ENCODE data around the gene TNS4. TPM values are rescaled to one million over a fixed set of nuclear protein-coding genes. Genes with fewer than 3 reads are reported as not detected.

Gene TNS4
- total RNA-seq, 1 experiment from 2014 or later: 36.6 TPM

- Histone ChIP-seq H3K27me3 (ENCODE audit: insufficient read depth, low read length) (no peaks in the 10 kb centered on the region), H3K4me1 (ENCODE audit: control insufficient read depth in 1 of 2, insufficient read depth in 2 of 2, low read length in 2 of 2) (peaks cover 73 to 96% of the 10 kb centered on the region in 2 experiments), H3K4me2 (ENCODE audit: low read length) (peak overlapping the region; percentile 84), H4K20me1 (ENCODE audit: insufficient read depth) (no peaks in the 10 kb centered on the region), H3K9me3 (ENCODE audit: control insufficient read depth in 1 of 2, insufficient read depth in 1 of 2, low read depth in 1 of 2, low read length in 2 of 2) (no peaks in the 10 kb centered on the region), H3K4me3 (replicated peaks in 1 of 2; ENCODE audit: low read depth in 1 of 2, low read length in 2 of 2) (peak overlapping the region; percentile 8 to 40; a peak in 3 of 4 replicates), H3K27ac (ENCODE audit: low read depth, low read length) (peak overlapping the region; percentile 83), H2AFZ (ENCODE audit: low read depth, low read length, poor library complexity, severe bottlenecking) (no peak overlapping the region), H3K9ac (ENCODE audit: low read length) (peak overlapping the region; percentile 61), H3K36me3 (ENCODE audit: control insufficient read depth in 1 of 2, insufficient read depth in 2 of 2, low read length in 2 of 2) (no peaks in the 10 kb centered on the region), H3K79me2 (ENCODE audit: insufficient read depth, low read length) (no peaks in the 10 kb centered on the region), H3K9me2 (ENCODE audit: insufficient read depth) (no peaks in the 10 kb centered on the region)
- CTCF ChIA-PET: no interaction called here
- peak; percentile 71 for DNase-seq (ENCODE audit: low read depth, low spot score)
- intact Hi-C loops (cut with micrococcal nuclease): no loop called here
- RAD21 ChIA-PET (ENCODE audit: low non-redundant PET in 1 of 2, low total read pairs in 2 of 2, uncharacterized antibody in 2 of 2, unreplicated experiment in 2 of 2): interaction anchor here in 1 of 2 experiments (0.6 kb wide), 1 partner anchor 1267 kb away, joined by 3 read pairs; no protein-coding TSS in a partner anchor
- ATAC-seq: peak; percentile 77
- BruUV-seq (replicated peaks): TSS peak; percentile 70
- POLR2A ChIA-PET: interaction anchor here (1.3 kb wide), 1 partner anchor 9 kb away, joined by 6 read pairs; no protein-coding TSS in a partner anchor
- TF ChIP-seq RAD21 (IDR thresholded peaks at IDR 0.05; ENCODE audit: low read depth) (no peak), POLR2AphosphoS5 (IDR thresholded peaks at IDR 0.05; ENCODE audit: low read depth, low read length) (peak; percentile 41), JUND (IDR thresholded peaks at IDR 0.05) (peak; percentile 87), REST (IDR thresholded peaks at IDR 0.05; ENCODE audit: low read depth) (no peak), TCF7L2 (IDR thresholded peaks at IDR 0.05; ENCODE audit: borderline replicate concordance, extremely low read depth, insufficient read depth, insufficient read length) (peak; percentile 28), MAX (IDR thresholded peaks at IDR 0.05) (peak; percentile 56), SRF (IDR thresholded peaks at IDR 0.05; ENCODE audit: low read depth) (no peak), ZNF274 (IDR thresholded peaks at IDR 0.05; ENCODE audit: low read depth, low read length) (no peak), FOSL1 (IDR thresholded peaks at IDR 0.05; ENCODE audit: low read depth) (peak; percentile 92), SP1 (IDR thresholded peaks at IDR 0.05; ENCODE audit: low read depth) (peak; percentile 87)
- TF ChIP-seq, protein P1, sequence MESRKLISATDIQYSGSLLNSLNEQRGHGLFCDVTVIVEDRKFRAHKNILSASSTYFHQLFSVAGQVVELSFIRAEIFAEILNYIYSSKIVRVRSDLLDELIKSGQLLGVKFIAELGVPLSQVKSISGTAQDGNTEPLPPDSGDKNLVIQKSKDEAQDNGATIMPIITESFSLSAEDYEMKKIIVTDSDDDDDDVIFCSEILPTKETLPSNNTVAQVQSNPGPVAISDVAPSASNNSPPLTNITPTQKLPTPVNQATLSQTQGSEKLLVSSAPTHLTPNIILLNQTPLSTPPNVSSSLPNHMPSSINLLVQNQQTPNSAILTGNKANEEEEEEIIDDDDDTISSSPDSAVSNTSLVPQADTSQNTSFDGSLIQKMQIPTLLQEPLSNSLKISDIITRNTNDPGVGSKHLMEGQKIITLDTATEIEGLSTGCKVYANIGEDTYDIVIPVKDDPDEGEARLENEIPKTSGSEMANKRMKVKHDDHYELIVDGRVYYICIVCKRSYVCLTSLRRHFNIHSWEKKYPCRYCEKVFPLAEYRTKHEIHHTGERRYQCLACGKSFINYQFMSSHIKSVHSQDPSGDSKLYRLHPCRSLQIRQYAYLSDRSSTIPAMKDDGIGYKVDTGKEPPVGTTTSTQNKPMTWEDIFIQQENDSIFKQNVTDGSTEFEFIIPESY (IDR thresholded peaks at IDR 0.05; ENCODE audit: extremely low read depth, insufficient replicate concordance, low read length): no peak
Observed at GRCh38 chr17:40518401-40519088, 17.1 kb upstream of the TNS4 start.
